GM18499 (cell line): Measurements from ENCODE around the gene GABRB3.

Experiments
- ATAC-seq: cut with Tn5 transposase; IDR thresholded peaks from one replicate; pipeline ENCODE4 v1.9.1; 2021; ENCODE audit warnings: moderate number of reproducible peaks; ENCODE audit not compliant: insufficient read depth, unreplicated experiment

The GABRB3 gene

DNA sequence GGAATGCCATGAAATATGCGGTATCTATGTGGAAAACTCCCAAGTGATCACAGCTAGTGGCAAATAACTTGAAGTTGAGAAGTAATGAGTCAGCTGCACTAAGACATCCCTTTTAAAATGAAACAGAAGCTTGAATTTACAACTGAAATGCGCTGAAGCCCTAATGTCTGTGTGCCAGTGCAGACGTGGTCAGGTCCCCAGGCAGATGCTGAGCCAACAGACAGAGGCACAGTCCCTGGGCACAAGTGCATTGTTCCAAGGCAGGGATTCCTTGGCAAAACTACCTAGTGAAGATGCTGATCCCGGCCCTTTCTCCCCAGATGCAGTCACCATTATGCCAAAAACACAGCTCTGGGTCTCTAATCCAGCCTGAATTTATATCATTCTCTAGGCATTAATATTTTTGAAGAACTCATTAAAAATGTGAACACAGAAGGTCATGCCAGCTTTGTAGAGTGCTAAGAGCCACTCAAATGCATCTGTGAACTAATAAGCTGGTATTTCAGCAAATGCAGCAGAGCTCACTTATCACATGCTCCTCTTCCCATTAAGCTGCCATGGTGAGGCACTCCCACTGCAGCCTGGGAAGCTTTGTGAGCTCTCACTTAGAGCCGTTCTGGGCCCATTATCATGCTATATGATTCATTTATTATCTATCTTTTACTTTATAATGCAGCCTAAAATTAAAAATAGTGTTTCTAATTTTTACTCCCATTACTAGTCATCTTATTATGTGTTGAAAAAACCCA, 200.1 kb downstream of the GABRB3 start:
- no peak for ATAC-seq

DNA sequence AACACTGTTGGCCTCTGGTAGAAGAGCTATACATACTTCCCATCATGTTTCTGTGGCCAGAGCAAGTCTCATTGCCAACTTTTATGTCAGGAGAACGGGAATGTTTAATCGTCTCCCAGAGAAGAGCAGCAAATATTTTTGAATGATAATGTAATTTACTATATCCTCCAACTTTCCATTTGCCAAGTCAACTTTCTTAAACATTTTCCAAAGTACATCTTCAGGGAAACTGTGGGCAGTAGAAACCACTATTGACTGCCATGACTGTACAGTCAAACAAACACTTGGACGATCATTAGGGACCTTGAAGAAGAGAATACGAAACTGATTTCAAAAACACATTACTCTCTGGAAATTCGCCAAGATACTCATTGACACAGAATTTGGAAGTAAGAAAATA, 201.5 kb downstream of the GABRB3 start:
- ATAC-seq: no peak

DNA sequence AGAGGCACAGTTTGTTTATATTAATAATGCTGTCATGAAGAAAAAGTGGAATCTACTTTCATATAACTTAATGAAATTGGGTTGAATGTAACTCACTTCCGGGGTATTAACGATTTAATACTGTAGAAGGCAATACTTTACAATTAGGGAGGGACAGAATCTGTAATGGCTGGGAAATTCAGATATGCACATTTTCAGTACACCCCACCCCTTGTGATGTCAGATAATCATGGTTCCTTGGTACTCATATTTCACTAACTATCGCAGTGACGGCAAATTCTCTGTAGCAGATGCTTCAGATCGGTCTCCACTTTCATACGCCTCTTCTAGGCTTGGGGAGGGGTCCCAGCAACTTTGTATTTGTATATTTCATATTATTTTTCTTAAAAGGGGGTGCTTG, 207.3 kb downstream of the GABRB3 start:
- no peak for ATAC-seq

GRCh38 chr15:26564361-26564760, 208.5 kb downstream of the GABRB3 start:
- no peak for ATAC-seq

- no peak for ATAC-seq
These were observed 210.5 kb downstream of the GABRB3 start for GRCh38 chr15:26562336-26562735.

GRCh38 chr15:26561896-26562295, 211.0 kb downstream of the GABRB3 start:
- no peak for ATAC-seq

GRCh38 chr15:26561130-26561529, 211.7 kb downstream of the GABRB3 start:
- no peak for ATAC-seq

DNA sequence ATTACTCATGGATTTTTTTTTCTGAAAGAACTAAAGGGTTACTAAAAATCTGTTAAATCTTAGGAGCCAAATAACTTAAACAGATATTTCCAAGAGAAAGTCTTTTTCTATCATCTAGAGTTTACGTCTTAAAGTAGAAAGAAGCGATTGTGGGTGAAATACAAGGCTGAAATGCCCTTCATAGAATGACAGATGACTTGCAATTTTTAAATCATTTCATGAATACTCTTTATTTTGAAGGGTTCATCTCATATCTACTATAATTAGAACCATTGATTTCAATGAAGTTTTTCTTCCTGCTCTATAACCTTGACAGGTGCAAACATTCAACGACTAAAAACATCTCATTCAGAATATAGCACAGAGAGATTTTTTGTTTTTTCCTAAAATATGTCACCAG, 217.0 kb downstream of the GABRB3 start:
- ATAC-seq: no peak

DNA sequence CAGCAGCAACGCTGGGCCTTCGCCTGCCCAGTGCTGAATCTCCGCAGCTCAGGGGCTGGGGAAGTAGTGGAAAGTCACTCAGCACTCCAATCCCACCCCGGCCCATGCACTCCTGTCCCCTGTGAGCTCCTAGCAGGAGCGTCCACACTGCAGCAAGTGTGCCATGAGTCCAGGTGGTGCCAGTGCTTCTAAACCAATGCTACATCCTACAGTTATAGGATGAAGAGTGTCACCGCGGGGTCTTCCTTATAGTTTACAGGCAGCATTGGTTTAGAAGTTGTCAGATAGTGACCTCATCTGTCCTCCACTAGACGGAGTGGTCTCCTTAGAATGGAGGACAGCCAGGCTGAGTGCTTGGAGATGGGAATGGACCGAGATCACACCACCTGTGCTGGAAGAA, 221.4 kb downstream of the GABRB3 start:
- ATAC-seq: no peak

GRCh38 chr15:26550880-26551279, 222.0 kb downstream of the GABRB3 start:
- no peak for ATAC-seq

- ATAC-seq: no peak
These were observed 235.2 kb downstream of the GABRB3 start for GRCh38 chr15:26537663-26538062.

DNA sequence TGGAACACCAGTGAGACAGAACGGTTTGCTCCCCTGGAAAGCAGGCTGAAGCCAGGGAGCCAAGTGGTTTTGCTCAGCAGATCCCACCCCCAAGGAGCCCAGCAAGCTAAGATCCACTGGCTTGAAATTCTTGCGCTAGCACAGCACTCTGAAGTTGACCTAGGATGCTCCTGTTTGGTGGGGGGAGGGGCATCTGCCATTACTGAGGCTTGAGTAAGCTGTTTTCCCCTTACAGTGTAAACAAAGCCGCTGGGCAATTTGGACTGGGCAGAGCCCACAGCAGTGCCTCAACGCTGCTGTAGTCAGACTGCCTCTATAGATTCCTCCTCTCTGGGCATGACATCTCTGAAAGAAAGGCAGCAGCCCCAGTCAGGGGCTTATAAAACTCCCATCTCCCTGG, 241.4 kb downstream of the GABRB3 start:
- ATAC-seq: no peak

DNA sequence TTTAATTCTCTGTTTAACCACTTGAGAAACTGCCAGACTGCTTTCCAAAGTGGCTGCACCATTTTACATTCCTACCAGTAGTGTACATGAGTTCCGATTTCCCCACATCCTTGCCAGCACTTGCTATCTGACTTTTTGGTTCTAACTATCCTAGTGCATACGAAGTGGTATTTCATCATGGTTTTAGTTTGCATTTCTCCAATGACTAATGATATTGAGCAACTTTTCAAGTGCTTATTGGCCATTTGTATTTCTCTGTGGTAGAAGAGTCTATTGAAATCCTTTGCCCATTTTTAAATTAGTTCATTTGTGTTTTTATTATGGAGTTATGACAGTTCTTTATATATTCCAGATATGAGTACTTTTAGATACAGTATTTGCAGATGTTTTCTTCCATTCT, 247.8 kb downstream of the GABRB3 start:
- no peak for ATAC-seq

DNA sequence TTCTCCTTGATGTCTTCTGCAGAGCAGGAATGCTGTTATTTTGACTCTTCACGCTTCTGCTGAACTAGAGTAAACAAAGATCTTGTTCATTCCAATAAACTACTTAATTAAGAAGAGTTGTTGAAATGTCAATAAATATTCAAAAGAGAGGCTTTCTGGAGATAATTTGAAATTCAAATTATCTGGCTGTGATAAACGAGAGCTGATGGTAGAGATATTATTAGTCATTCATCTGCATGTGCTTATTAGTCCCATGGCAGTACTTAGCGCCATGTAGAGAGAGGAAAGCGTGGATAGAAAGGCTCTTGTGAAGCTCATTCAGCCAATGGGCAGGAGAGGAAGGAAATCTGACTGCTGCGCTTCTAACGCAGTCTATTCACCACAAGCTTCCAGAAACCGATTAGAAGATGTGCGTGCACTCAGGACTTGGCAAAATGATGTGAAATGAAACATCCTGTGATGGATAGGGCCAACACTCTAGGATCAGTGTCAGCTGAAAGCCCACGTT, 251.1 kb downstream of the GABRB3 start:
- no peak for ATAC-seq

DNA sequence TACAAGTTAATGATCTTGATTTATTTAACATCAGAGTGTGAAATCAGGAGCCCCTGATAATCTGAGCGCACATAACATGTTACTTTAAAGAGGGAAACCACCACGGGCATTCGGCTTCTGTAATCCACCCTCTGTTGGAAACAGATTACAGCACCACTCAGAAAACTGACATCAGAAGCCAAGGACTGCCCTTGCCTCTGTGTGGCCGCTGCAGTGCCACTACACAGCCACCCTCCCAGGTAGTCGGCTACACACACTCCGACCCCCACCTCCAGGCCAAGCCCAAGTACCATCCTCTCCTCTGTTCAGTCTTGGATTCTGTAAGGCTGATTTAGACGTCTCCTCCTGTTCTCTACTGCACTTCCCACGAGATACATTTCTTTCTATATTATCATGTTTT, 251.7 kb downstream of the GABRB3 start:
- ATAC-seq: no peak

GRCh38 chr15:26518885-26519284, 254.0 kb downstream of the GABRB3 start:
- no peak for ATAC-seq

GRCh38 chr15:26516102-26516980, 256.5 kb downstream of the GABRB3 start:
- no peak for ATAC-seq

- ATAC-seq: no peak
These were observed 268.9 kb downstream of the GABRB3 start for GRCh38 chr15:26504009-26504408.
